ENCODE results near the gene TLDC2. TPM values are rescaled to one million over a fixed set of nuclear protein-coding genes. Genes with fewer than 3 reads are reported as not detected.
A peak's percentile ranks its signal among the peaks of the same experiment; 100 is the strongest.
"Not testable (repeated sequence)": the region's sequence is repeated elsewhere in the genome, so short reads cannot be mapped to it uniquely, and the experiment has no call there.

TLDC2 gene
- 0.14 and 1.2 TPM in 2 replicates for total RNA-seq (2014; rRNA removed; shearing (Covaris generic))

DNA sequence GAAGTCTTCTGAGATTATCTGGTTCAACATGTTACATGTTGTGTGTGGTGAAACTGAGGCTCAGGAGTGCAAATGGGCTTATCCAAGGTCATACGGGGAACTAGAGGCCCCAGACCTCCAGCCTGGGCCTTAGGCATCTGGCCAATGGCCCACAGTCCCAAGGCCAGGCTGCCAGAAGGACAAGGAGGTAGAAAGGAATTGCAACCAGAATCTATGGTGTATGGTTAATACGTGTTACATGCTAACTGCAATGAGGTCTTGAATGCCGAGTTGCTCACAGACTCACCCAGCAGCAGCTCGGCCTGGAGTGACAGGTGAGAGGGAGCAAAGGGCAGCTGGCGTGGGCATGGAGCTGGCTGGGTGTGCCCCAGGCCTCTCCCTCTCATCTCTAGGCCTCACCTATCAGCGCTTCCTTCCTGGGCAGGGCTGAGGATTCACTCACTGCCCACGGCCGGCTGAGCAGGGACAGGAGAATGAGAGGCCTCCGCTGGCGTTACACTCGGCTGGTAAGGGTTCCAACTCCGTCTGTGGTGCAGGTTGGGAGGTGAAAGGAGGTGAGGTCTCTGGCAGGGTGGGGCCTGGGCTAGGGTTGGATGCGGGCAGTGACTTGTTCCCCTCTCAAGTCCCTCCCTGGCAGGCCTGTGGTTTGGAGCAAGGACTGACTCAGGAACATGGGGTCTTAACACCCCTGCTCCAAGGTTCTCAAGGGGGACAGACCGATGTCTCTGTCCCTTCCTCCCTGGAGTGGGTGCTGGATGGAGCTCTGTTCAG is at the start of gene TLDC2:
Gene TLDC2 (plus strand): TSS at position 437 of the 771 bp plus-strand sequence. CDS start 37 bp downstream, at position 474.
- in situ Hi-C loops (cut with HindIII; ENCODE audit: low sequenced_read_pairs) = no loop called here
- no peak for DNase-seq (ENCODE audit: low spot score)

DNA sequence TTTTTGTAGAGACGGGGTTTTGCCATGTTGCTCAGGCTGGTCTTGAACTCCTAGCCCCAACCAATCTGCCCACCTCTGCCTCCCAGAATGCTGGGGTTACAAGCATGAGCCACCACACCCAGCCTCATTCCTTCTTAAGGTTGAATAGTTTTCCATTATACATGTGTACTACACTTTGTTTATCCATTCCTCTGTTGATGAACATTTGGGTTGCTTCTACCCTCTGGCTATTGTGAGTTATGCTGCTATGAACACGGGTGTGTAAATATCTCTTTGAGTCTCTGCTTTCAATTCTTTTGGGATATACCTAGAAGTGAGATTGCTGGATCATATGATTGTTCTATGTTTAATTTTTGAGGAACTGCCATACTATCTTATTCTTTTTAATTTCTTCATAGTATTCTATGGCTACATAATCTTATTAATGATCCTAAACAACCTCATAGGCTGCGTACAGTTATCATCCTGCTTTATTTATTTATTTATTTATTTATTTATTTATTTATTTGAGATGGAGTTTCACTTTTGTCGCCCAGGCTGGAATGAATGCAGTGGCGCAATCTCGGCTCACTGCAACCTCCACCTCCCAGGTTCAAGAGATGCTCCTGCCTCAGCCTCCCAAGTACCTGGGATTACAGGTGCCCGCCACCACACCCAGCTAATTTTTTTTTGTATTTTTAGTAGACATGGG is 49.2 kb upstream of the TLDC2 start:
- in situ Hi-C loops (cut with HindIII; ENCODE audit: low sequenced_read_pairs) = no loop called here
- no peak for DNase-seq (ENCODE audit: low spot score)

DNA sequence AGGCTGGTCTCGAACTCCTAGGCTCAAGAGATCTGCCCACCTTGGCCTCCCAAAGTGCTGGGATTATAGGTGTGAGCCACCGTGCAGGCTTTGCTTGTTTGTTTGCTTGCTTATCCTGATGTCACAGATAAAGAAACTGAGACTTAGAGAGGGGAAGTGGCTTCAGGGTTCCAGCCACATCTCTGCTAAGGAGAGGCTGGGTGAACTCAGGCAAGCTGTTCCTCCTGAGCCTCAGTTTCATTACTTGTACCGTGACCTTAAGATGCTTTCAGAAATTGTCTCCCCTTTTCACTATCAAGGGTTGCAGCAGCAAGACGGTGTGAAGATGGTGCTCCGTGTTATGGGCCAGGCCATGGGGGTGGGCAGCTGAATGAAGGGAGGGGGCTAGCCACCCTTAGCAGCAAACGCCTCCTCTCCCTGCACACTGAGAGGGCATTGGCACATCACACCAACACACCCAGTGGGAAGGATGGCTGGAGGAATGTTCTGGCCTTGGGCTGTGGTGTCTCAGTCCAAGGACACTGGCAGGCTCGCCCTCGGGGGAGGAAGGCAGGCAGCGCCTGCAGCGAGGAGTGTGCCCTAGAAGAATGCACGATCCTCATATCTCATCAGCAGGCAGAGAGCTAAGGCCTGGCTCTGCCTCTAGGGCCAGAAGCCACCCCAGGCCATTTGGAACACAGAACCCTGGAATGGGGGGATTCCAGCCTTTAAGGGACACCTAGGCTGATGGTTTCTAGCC is 48.2 kb upstream of the TLDC2 start:
- in situ Hi-C loops (cut with HindIII; ENCODE audit: low sequenced_read_pairs) = no loop called here
- DNase-seq (ENCODE audit: low spot score) = peak; percentile 74

DNA sequence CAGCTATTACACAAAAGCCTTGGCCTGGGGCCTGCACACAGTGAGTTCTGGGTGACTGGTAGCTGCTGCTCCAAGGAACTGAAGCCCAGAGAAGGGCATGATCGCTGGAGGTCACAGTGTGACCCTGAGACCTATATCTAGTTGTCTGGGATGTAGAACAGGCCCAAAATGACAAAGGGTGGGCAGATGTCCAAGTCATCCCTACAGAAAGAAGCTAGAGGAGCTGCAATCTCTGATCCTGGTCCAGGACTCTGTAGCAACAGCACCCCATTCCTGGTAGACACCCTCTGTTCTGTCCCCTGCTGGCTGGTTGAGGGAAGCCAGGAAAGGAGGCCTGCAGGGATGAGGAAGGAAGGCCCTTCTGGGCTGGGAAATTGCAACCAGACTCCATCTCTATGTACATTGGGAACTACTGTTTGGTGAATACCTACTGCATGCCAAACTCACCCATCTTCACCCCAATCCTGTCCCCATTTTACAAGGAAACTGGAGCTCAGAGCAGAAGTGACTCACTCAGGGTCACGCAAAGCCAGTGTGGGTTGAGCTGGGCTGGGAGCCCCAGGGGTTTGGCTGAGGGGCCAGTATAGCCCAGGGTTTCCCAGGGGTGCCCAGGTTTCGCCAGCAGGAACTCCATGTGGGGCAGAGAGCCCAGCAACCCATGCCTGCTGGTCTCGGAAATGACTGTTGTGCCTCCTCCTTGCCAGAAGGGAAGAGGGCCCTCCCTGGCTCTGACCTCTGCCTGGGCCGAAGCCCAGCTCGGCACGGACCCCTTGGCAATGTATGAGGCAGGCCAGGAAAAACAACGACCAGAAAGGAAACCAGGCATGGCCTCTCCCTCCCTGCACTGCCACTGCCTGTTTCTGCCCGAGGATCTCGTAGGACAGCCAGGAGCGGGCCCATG is 44.9 kb upstream of the TLDC2 start:
- in situ Hi-C loops (cut with HindIII; ENCODE audit: low sequenced_read_pairs) = no loop called here
- DNase-seq (ENCODE audit: low spot score) = peak; percentile 92

DNA sequence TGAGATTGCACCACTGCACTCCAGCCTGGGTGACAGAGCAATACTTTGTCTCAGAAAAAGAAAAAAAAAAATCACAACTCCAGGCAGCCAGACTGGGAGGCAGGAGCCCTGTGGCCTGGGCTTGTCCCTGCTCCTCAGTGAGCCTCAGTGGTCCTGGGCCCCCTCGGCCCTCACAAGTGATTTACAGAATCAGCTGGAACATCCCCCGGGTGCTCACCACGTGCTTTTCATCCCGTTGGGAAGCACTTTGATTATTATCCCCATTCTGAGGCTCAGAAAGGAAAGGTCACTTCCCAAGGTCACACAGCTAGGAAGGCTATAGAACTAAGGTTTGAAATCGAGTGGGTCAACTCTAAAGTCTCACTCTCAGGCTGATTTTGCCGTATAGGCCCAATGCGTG is 43.1 kb upstream of the TLDC2 start:
- DNase-seq (ENCODE audit: low spot score) = no peak
- in situ Hi-C loops (cut with HindIII; ENCODE audit: low sequenced_read_pairs) = no loop called here

DNA sequence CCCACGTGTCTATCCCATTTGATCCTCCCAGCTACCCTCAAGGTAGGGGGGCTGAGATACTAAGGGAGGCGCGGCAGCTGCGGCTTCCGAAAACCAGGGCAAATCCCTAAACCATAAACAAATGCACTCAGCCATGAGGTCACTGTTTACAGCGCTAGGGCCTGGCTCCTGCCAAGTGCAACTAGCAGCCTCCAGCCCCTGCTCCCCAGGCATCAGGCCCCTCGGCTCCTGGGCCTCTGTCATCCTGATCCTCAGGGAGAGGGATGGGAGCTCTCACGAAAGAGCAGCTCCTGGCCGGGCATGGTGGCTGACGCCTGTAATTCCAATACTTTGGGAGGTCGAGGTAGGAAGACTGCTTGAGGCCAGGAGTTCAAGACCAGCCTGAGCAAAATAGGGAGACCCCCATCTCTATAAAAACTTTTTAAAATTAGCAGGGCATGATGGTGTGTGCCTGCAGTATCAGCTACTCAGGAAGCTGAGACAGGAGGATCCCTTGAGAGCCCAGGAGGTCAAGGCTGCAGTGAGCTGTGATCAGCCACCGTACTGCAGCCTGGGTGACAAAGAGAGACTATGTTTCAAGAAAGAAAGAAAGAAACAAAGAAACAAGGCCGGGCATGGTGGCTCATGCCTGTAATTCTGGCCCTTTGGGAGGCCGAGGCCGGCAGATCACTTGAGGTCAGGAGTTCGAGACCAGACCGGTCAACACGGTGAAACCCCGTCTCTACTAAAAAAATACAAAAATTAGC is 42.5 kb upstream of the TLDC2 start:
- in situ Hi-C loops (cut with HindIII; ENCODE audit: low sequenced_read_pairs) = no loop called here
- DNase-seq (ENCODE audit: low spot score) = no peak

DNA sequence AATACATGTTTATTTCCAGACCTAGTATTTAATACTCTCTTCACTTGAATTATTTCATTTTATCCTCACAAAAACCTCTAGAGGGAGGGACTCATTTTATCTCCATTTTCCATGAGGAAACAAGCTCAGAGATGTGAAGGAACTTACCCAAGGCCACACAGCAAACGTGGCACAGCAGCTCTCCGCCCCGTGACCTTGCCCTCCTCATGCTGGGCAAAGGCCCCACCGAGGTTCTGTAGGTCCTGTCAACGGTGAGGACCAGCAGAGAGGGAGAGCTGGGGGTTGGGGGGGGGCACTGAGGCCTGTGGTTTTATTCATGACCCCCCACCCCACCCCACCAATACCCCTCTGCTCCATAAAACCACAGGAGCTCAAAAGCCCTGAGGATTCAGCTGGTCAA is 40.9 kb upstream of the TLDC2 start:
- no peak for DNase-seq (ENCODE audit: low spot score)
- in situ Hi-C loops (cut with HindIII; ENCODE audit: low sequenced_read_pairs) = no loop called here

DNA sequence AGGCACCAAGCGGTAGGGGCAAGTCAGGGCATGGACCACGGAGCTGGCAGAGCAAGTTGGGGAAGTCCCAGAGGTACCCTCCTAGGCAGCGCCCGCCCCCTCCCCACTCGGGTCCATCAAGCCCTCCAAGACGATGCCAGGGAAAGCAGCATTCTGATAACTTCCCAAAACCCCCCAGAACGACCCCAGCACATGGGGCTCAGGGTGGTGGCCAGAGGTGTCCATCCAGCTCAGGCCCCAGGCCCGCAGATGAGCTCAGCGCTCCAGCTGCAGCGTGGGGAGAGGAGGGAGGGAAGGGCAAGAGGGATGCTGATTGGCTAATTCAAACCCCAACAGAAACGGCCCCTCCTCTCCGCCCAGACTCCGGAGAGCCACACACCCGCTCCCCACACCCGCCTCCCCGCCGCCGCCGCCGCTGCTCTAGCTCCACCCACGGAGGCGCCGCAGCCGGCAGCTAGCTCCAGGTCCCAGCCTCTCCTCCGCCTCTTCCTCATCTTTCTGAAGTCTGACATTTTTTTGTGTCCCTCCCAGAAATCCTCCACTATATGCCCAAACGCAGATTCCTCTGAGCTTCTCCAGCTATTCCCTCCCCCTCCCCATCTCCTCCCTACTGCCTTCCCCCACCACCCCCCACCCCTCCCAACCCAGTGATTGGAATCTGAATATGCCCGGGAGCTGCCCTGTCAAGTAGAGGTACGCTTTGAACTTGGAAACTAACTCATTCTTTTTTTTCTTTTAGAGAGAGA is 40.3 kb upstream of the TLDC2 start:
- in situ Hi-C loops (cut with HindIII; ENCODE audit: low sequenced_read_pairs) = no loop called here
- peak; percentile 87 for DNase-seq (ENCODE audit: low spot score)

DNA sequence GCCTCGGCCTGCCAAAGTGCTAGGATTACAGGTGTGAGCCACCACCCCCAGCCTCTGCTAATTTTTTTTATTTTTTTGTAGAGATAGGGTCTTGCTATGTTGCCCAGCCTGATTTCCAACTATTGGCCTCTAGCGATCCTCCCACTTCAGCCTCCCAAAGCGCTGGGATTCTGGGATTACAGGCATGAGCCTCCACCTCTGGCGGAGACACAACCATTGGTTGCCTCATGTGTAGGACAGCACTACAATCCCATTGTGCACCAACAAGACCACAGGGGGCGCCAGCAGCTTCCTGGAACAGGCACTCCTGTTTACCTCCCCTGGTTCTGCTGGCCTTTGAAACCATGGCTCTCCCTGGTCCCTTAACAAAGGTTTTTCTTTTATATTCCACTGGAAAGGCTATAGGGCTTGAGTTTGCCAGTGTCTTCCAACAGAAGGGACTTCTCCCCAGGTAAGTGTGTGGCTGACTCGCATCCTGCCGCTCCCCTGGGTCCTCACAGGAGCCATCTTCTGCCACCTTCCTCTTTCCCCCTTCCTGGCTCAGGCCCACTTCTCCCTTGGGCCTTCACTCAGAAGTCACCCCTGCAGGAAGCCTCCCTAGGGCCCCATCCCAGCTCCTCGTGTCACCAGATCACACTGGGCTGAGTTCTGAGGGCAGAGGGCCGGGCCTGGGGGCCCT is 39.2 kb upstream of the TLDC2 start:
- peak; percentile 59 for DNase-seq (ENCODE audit: low spot score)
- in situ Hi-C loops (cut with HindIII; ENCODE audit: low sequenced_read_pairs) = no loop called here

DNA sequence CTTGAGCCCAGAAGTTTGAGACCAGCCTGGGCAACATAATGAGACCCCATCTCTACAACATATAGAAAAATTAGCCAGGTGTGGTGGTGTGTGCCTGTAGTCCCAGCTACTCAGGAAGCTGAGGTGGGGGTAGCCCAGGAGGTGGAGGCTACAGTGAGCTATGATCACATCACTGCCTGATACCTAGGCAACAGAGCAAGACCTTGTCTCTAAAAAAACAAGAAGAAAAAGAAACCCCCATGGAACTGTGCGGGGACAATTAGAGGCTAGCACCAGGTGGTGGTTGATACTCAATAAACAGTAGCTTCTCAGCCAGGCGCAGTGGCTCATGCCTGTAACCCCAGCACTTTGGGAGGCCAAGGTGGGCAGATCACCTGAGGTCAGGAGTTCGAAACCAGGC is 37.6 kb upstream of the TLDC2 start:
- in situ Hi-C loops (cut with HindIII; ENCODE audit: low sequenced_read_pairs); DNase-seq (ENCODE audit: low spot score): not testable (repeated sequence)

DNA sequence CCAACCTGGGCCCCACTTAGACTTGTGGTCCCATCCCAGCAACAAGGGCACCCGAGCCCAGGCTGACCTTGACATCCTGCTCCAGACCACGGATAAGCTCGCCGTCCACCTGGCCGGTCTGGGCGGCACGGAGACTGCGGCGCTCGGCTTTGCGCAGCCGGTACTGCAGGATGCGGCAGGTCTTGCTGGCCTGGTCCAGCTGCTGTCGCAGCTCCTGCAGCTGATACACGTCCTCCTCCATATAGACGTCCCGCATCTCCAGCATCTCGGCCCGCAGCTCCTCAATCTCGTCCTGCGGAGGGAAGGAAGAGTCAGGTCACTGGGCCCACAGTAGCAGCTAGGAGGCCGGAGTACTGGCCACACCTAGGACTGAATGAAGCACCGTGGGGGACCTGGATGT is 36.8 kb upstream of the TLDC2 start:
- DNase-seq (ENCODE audit: low spot score) = no peak
- in situ Hi-C loops (cut with HindIII; ENCODE audit: low sequenced_read_pairs) = no loop called here

DNA sequence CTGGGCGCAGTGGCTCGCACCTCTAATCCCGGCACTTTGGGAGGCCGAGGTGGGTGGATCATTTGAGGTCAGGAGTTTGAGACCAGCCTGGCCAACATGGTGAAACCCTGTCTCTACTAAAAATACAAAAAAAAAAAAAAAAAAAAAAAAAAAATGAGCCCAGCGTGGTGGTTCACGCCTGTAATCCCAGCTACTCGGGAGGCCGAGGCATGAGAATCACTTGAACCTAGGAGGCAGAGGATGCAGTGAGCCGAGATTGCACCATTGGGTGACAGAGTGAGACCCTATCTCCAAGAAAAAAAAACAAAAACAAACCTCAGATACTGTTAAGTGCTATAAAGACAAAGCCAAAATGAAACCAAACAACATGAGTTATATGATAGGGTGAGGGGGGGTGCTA is 34.9 kb upstream of the TLDC2 start:
- in situ Hi-C loops (cut with HindIII; ENCODE audit: low sequenced_read_pairs); DNase-seq (ENCODE audit: low spot score): not testable (repeated sequence)

DNA sequence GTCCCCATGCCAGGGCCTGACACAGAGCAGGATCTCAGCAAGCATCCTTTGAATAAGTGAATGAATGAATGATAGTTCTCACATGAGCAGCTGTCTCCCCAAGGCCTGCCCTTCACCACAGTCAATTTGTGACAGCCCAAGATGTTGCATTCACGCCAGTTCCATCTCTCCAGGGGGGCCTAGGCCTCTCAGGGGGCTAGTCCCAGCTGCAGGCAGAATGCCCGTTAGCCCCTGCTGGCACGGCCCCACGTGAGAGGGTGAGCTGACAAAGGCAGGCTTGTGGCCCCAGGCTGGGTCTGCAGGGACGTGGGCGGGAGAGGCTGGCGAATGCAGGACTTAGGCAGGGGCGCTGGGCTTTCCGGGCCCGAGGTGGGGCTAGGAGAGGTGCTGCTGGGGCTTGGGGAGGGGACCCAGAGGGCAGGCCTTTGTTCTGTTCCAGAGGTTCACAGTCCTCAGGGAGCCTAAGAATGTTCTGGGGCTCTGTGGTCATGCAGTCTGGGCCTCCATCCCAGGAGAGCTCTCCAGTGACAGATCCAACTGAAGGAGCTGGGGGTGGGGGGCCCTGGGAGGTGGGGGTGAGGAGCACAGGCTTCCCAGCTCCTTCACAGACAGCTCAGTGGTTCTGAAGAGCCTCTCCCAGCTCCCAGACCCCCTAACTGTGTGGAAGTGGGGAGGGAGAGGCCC is 30.5 kb upstream of the TLDC2 start:
- in situ Hi-C loops (cut with HindIII; ENCODE audit: low sequenced_read_pairs) = no loop called here

DNA sequence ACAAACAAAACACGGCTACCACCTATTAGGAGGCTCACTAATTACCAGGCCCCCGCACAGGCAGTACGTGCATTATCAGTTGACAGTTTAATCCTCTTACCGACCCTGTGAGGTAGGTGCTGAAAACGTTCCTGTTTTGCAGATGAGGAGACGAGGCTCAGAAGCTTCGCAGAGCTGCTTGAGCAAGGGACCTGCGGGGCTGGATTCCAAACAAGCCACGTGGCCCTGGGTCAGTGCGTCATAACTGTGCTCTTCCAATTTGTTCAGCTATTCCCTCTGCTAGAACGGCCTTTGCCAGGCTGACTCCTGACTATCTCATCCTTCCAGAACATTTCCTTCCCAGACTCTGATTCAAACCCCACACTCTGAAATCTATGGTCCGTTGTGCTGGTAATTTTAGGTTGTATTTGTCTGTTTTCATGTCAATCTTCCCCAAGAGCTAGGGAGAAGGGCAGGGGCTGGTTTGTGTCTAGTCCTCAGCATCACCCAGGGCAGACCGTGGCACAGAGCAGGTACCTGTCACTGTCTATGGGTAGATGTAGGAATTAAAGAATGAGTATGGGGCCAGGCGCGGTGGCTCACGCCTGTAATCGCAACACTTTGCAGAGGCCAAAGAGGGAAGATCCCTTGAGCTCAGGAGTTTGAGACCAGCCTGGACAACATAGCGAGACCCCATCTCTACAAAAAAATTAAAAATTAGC is 28.8 kb upstream of the TLDC2 start:
- DNase-seq (ENCODE audit: low spot score) = peak; percentile 95
- in situ Hi-C loops (cut with HindIII; ENCODE audit: low sequenced_read_pairs) = no loop called here

More for the DNA sequence above, 30.5 kb upstream of the TLDC2 start:
- no peak for DNase-seq (ENCODE audit: low spot score)

DNA sequence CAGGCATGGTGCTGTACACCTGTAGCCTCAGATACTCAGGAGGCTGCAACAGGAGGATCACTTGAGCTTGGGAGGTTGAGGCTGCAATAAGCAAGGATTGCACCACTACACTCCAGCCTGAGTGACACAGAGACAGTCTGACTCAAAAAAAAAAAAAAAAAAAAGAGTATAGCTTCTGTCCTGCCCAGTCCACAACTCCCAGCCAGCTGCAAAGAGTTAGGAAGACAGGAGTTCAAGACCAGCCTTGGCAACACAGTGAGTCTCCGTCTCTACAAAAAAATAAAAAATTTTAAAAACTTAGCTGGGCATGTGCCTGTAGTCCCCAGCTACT is 28.3 kb upstream of the TLDC2 start:
- in situ Hi-C loops (cut with HindIII; ENCODE audit: low sequenced_read_pairs) = no loop called here

DNA sequence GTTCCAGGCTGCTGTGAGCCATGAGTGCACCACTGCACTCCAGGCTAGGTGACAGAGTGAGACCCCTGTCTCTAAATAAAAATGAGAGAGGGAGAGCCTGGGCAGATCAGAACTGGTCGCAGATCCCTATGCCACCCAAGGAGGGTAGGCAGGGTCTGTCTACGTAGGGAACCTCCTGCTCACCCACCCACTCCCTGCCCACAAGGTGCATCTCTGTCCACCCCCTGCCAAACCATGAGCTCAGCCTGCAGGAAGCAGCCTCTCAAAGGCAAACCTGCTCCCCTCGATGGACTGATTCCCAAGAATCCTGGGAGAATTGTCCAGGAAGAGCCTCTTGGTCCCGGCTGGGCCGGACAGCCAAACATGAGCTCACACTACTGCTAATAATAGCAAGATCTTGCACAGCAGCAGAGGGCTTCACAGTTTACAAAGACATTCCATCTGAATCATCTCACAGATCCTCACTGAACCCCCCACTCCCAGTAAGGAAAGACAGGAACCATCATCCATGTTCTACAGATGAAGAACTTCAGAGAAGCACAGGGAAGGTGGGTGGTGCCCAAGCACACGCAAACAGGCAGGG is 27.8 kb upstream of the TLDC2 start:
- DNase-seq (ENCODE audit: low spot score) = peak; percentile 72
- in situ Hi-C loops (cut with HindIII; ENCODE audit: low sequenced_read_pairs) = no loop called here

More for the DNA sequence above, 28.3 kb upstream of the TLDC2 start:
- no peak for DNase-seq (ENCODE audit: low spot score)

Data from G401 (cell line).